ENCODE results near the gene FAM124A. TPM values are rescaled to one million over a fixed set of nuclear protein-coding genes. Genes with fewer than 3 reads are reported as not detected.

FAM124A gene
- total and polyA plus RNA-seq, 2 of the 8 experiments (the other 6 are each of a cell fraction or from before 2014, with no cell fraction given), result 40.7 to 49.9 TPM

DNA sequence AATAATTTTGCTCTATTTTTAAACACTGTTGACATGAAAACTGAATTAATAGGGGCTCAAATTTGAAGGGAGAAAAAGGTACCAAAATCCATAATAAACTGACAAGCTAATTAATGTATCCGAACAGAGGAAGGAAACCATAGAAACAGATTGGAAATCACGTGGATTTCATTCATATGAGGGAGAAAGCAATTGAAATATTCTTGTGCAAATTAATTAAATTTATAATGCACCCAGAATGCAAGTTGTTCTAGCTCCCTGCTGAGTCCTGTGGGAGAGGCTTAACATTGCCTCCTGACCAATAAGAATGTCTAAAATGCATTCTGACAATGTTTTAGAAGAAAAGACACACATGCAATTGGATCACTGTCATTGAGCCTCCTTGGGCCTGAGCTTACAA is 99.6 kb downstream of the FAM124A start (continued):
- TF ChIP-seq CHD7 (IDR thresholded peaks at IDR 0.05; ENCODE audit: insufficient replicate concordance, low read length) (no peak), CTBP2 (IDR thresholded peaks at IDR 0.05; ENCODE audit: borderline replicate concordance, insufficient read depth, insufficient read length, low read length) (no peak), RBBP5 (IDR thresholded peaks at IDR 0.05; ENCODE audit: borderline replicate concordance, low read depth, low read length) (no peak), BACH1 (IDR thresholded peaks at IDR 0.05; ENCODE audit: low read length) (no peak), NANOG (IDR thresholded peaks at IDR 0.05; ENCODE audit: insufficient read depth, low read depth, low read length, poor library complexity, severe bottlenecking) (no peak), FOSL1 (IDR thresholded peaks at IDR 0.05; ENCODE audit: insufficient read depth, low read depth, low read length) (no peak), ZNF274 (IDR thresholded peaks at IDR 0.05; ENCODE audit: borderline replicate concordance, extremely low read depth, low read length) (no peak), JUND (IDR thresholded peaks at IDR 0.05; ENCODE audit: low read length) (no peak), TAF7 (optimal IDR thresholded peaks at IDR 0.05; ENCODE audit: borderline replicate concordance, low read depth, low read length) (no peak)
- TF ChIP-seq, protein P1, sequence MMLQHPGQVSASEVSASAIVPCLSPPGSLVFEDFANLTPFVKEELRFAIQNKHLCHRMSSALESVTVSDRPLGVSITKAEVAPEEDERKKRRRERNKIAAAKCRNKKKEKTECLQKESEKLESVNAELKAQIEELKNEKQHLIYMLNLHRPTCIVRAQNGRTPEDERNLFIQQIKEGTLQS (IDR thresholded peaks at IDR 0.05; ENCODE audit: insufficient read depth, low read depth, low read length), result no peak

Measured in H1 (cell line).